Mesendoderm (in vitro differentiated cells): Measurements from ENCODE around the gene TUBA8.
A peak's percentile ranks its signal among the peaks of the same experiment; 100 is the strongest.
"Not testable (repeated sequence)": the region's sequence is repeated elsewhere in the genome, so short reads cannot be mapped to it uniquely, and the experiment has no call there.

Experiments
- DNase-seq: peaks from one replicate; pipeline ENCODE4 v3.0.0; 2013
- H2AK5ac ChIP-seq: 2 replicates; pipeline ENCODE4 v1.6.1; 2013; ENCODE audit warnings: low read length, inconsistent platforms
- H2BK120ac ChIP-seq: 2 replicates; pipeline ENCODE4 v1.6.1; 2013; ENCODE audit warnings: low read depth, mild to moderate bottlenecking, low read length, moderate library complexity, mixed read lengths
- H2BK15ac ChIP-seq: replicated peaks from 2 replicates; pipeline ENCODE4 v1.6.1; 2013; ENCODE audit warnings: low read depth, mild to moderate bottlenecking, moderate library complexity
- H2BK5ac ChIP-seq: 2 replicates; pipeline ENCODE4 v1.6.1; 2013; ENCODE audit warnings: low read length, inconsistent platforms
- H3K18ac ChIP-seq: 2 replicates; pipeline ENCODE4 v1.6.1; 2013; ENCODE audit warnings: mild to moderate bottlenecking, low read length, mixed read lengths
- H3K23ac ChIP-seq: one replicate; pipeline ENCODE4 v1.6.1; 2013; ENCODE audit warnings: low read length
- H3K27ac ChIP-seq: 2 replicates; pipeline ENCODE4 v1.5.1; 2013; ENCODE audit warnings: low read depth, mild to moderate bottlenecking, inconsistent platforms, low read length, moderate library complexity
- H3K27me3 ChIP-seq: 2 replicates; pipeline ENCODE4 v1.6.1; 2013; ENCODE audit warnings: low read length, control low read depth, mild to moderate bottlenecking, inconsistent platforms; ENCODE audit not compliant: insufficient read depth, poor library complexity
- H3K36me3 ChIP-seq: 2 replicates; pipeline ENCODE4 v1.6.1; 2013; ENCODE audit warnings: low read length, inconsistent platforms; ENCODE audit not compliant: control insufficient read depth, insufficient read depth
- H3K4ac ChIP-seq: one replicate; pipeline ENCODE4 v1.6.1; 2013; ENCODE audit warnings: low read depth, mild to moderate bottlenecking, low read length, moderate library complexity
- H3K4me1 ChIP-seq: 2 replicates; pipeline ENCODE4 v1.6.1; 2013; ENCODE audit warnings: low read depth, low read length, inconsistent platforms; ENCODE audit not compliant: control insufficient read depth
- H3K4me2 ChIP-seq: 2 replicates; pipeline ENCODE4 v1.6.1; 2013; ENCODE audit warnings: low read length
- H3K4me3 ChIP-seq: 2 replicates; pipeline ENCODE4 v1.5.1; 2013; ENCODE audit warnings: mild to moderate bottlenecking, low read length
- H3K56ac ChIP-seq: one replicate; pipeline ENCODE4 v1.6.1; 2013; ENCODE audit warnings: low read length
- H3K79me1 ChIP-seq: 2 replicates; pipeline ENCODE4 v1.6.1; 2013; ENCODE audit warnings: low read length, inconsistent platforms
- H3K79me2 ChIP-seq: 2 replicates; pipeline ENCODE4 v1.6.1; 2013; ENCODE audit warnings: mild to moderate bottlenecking, low read length; ENCODE audit not compliant: control insufficient read depth, insufficient read depth
- H3K9ac ChIP-seq: 2 replicates; pipeline ENCODE4 v1.6.1; 2013; ENCODE audit warnings: low read length, inconsistent platforms
- H4K5ac ChIP-seq: one replicate; pipeline ENCODE4 v1.6.1; 2013; ENCODE audit warnings: low read length
- H4K8ac ChIP-seq: one replicate; pipeline ENCODE4 v1.6.1; 2013; ENCODE audit warnings: low read depth, mild to moderate bottlenecking, control low read depth, low read length, moderate library complexity
- WGBS: extraction: QIAGEN DNeasy Blood & Tissue Kit; methylation state at CpG from one replicate; pipeline ENCODE4 v1.1.7; 2013; ENCODE audit warnings: low lambda C conversion rate, missing lambda C conversion rate; ENCODE audit not compliant: insufficient coverage; ENCODE audit errors: extremely low coverage; 5-methylcytosine and 5-hydroxymethylcytosine counted together

Gene TUBA8

DNA sequence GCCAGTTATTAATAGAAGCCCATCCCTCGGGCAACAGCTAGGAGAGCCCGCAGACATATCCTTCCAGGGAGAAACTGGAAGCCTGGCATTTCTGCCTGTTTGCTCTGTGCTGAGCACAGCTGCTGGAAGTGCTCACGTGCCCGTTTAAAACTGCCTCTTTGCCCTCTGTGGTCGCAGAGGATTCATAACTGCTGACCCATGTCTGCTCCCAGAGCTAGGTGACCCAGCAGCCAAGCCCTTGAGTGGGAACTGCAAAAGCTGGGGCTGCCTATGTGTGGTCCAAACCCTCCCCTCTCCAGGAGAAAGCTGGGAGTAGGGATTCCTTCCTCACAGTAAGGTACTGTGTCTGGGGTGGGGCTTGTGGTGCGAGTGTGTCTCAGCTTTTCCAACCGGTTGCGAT, 54.0 kb downstream of the TUBA8 start:
- H4K8ac ChIP-seq, H3K4me2 ChIP-seq, H3K79me1 ChIP-seq, H3K9ac ChIP-seq, H3K23ac ChIP-seq, H3K79me2 ChIP-seq, H2BK15ac ChIP-seq, H3K4me1 ChIP-seq, H3K36me3 ChIP-seq, DNase-seq, H3K27me3 ChIP-seq, H3K4ac ChIP-seq, H3K27ac ChIP-seq, H2BK5ac ChIP-seq, H2AK5ac ChIP-seq, H4K5ac ChIP-seq, H3K4me3 ChIP-seq, H2BK120ac ChIP-seq: not testable (repeated sequence)
- Histone ChIP-seq H3K56ac (peak overlapping the region; percentile 73), H3K18ac (peak overlapping the region; percentile 84)
- no CpG with 5 or more reads among the region's 8 CpGs for whole genome bisulfite sequencing

DNA sequence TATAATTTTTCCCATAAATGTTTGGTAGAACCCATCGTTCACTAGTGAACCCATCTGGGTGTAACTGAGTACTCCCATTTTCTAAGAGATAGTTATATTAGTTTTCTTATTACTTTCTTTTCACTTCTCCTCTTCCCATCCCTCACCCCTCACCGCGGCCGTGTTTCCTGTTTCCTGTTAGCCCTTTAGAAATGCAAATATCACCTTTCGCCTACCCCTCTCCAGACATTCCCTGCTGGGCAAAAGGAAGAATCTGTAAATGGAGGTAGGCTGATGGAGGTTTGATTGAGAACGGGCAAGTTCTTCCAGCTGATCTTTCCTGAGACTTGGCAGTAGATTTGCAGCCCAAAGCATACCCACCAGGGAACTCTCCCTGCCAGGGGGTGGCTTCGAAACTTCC, 54.7 kb downstream of the TUBA8 start:
- not testable (repeated sequence) for H3K4me2 ChIP-seq, H2AK5ac ChIP-seq, H3K4ac ChIP-seq, H2BK120ac ChIP-seq, H4K5ac ChIP-seq, H4K8ac ChIP-seq, H2BK5ac ChIP-seq, H3K4me1 ChIP-seq, H3K4me3 ChIP-seq, H3K27me3 ChIP-seq, H3K23ac ChIP-seq, H3K27ac ChIP-seq, H3K79me2 ChIP-seq, DNase-seq, H2BK15ac ChIP-seq, H3K56ac ChIP-seq, H3K9ac ChIP-seq, H3K36me3 ChIP-seq, H3K79me1 ChIP-seq, H3K18ac ChIP-seq
- WGBS: no CpG with 5 or more reads among the region's 7 CpGs

GRCh38 chr22:18170284-18170683, 59.7 kb downstream of the TUBA8 start:
- not testable (repeated sequence) for H3K9ac ChIP-seq, H2BK15ac ChIP-seq, H3K4me2 ChIP-seq, H3K27me3 ChIP-seq, H3K4me1 ChIP-seq, H3K56ac ChIP-seq, H3K23ac ChIP-seq, H3K79me2 ChIP-seq, H3K4ac ChIP-seq, H4K5ac ChIP-seq, H2AK5ac ChIP-seq, H3K4me3 ChIP-seq, H3K18ac ChIP-seq, H2BK5ac ChIP-seq, H2BK120ac ChIP-seq, H3K79me1 ChIP-seq, H3K27ac ChIP-seq, H3K36me3 ChIP-seq, DNase-seq, H4K8ac ChIP-seq
- WGBS: no CpG with 5 or more reads among the region's 17 CpGs

DNA sequence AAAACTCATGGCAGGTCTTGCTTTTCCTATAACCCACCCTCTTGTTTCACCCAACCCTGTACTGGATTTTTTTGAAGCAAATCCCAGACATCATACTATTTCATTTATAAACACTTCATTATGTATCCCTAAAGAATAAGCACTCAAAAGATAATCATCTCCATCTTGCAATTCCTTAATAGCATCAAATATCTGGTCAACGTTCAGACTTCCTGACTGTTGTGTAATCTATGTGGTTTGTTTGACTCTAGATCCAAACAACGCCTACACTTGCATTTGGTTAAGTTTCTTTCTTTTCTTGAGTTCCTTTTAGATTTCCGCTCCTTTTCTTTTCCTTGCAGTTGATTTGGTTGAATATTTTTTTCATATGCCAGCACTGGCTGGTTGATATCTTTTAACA, 61.6 kb downstream of the TUBA8 start:
- DNase-seq, H3K27me3 ChIP-seq, H3K79me2 ChIP-seq, H3K4me2 ChIP-seq, H3K23ac ChIP-seq, H3K27ac ChIP-seq, H3K18ac ChIP-seq, H2BK120ac ChIP-seq, H3K4me3 ChIP-seq, H3K4ac ChIP-seq, H2BK5ac ChIP-seq, H4K5ac ChIP-seq, H3K36me3 ChIP-seq, H3K4me1 ChIP-seq, H3K56ac ChIP-seq, H4K8ac ChIP-seq, H2AK5ac ChIP-seq, H3K79me1 ChIP-seq, H2BK15ac ChIP-seq, H3K9ac ChIP-seq: not testable (repeated sequence)
- WGBS: no CpG with 5 or more reads among the region's 3 CpGs

DNA sequence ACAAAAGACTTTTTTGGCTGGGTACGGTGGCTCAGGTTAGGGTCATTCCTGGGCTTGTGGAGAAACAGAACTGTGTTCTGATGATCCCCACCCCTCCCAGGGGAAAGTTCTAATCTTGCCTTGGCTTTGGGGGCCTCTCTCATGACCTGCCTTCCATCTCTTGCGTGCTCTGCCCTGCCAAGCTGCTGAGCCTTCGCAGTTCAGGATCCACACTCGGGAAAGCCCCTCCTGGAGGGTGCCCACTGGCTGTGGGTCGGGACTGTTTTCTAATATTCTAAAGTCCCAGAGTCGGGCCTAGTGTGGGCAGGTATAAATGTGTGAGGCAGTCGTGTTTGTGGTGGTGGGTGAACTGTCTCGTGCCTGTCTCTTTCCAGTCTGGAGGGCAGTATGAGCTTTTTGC, 62.2 kb downstream of the TUBA8 start:
- not testable (repeated sequence) for H3K27ac ChIP-seq, DNase-seq

GRCh38 chr22:18173441-18173840, 62.8 kb downstream of the TUBA8 start:
- H3K79me2 ChIP-seq, H3K4me1 ChIP-seq, H3K4me2 ChIP-seq, H3K4ac ChIP-seq, H3K36me3 ChIP-seq, H3K4me3 ChIP-seq, H2BK5ac ChIP-seq, DNase-seq, H3K23ac ChIP-seq, H3K27me3 ChIP-seq, H4K5ac ChIP-seq, H2BK15ac ChIP-seq, H4K8ac ChIP-seq, H3K79me1 ChIP-seq, H3K27ac ChIP-seq, H2AK5ac ChIP-seq, H3K9ac ChIP-seq, H3K18ac ChIP-seq, H2BK120ac ChIP-seq, H3K56ac ChIP-seq: not testable (repeated sequence)
- WGBS: no CpG with 5 or more reads among the region's 2 CpGs

More for the DNA sequence above, 62.2 kb downstream of the TUBA8 start:
- H2BK120ac ChIP-seq, H3K4me3 ChIP-seq, H3K9ac ChIP-seq, H4K8ac ChIP-seq, H3K4me1 ChIP-seq, H3K4ac ChIP-seq, H2BK15ac ChIP-seq, H3K36me3 ChIP-seq, H3K56ac ChIP-seq, H2AK5ac ChIP-seq, H2BK5ac ChIP-seq, H3K79me2 ChIP-seq, H3K27me3 ChIP-seq, H3K18ac ChIP-seq, H3K23ac ChIP-seq, H3K79me1 ChIP-seq, H4K5ac ChIP-seq, H3K4me2 ChIP-seq: not testable (repeated sequence)
- no CpG with 5 or more reads among the region's 8 CpGs for WGBS
